SIG-M5 treated with dmso at 0.1 percent for 504 hours (cell line): ENCODE measurements around the gene ADPRHL1.
"Not testable (repeated sequence)": the region's sequence is repeated elsewhere in the genome, so short reads cannot be mapped to it uniquely, and the experiment has no call there.

Experiments
- DNase-seq: peaks from one replicate; lab custom pipeline; 2025; ENCODE audit not compliant: unreplicated experiment; lab: John Stamatoyannopoulos, UW

ADPRHL1 gene

GRCh38 chr13:113479179-113479578, 25.9 kb upstream of the ADPRHL1 start:
- DNase-seq = no peak

GRCh38 chr13:113477724-113478123, 24.4 kb upstream of the ADPRHL1 start:
- no peak for DNase-seq

DNA sequence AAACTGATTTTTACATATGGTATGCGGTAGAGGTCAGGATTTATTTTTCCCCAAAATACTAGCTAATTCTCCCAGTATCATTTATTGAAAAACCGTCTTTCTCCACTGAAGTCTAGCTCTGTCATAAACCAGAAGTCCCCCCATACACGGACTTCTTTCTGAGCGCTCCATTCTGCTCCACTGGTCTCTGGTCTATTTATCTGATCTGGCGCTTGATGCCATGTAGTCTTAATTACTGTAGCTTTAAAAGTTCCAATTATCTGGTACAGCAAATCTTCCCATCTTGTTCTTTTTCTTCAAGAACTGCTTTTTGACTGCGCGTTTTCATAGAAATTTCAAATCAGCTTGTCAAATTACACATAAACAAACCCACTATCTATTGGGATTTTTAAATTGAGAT, 23.5 kb upstream of the ADPRHL1 start:
- no peak for DNase-seq

GRCh38 chr13:113475911-113476310, 22.6 kb upstream of the ADPRHL1 start:
- no peak for DNase-seq

GRCh38 chr13:113475280-113475679, 22.0 kb upstream of the ADPRHL1 start:
- no peak for DNase-seq

DNA sequence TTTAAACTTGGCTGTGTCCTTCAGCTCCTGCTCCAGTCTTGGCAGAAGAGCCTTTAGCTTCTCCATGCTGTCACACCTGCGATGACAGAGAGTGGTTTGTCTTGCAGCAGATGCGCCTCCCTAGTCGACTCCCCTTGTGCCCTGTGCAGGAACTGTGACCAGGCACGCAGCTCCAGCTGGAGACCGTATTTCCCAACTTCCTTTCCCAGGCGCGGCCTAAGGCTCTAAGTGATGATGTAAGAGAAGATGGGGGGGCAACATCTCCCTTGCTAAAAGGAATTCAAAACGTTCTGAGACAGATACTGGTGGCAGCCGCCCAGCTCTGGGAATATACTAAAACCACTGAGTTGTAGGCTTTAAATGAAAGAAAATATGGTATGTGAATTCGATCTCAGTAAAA, 20.9 kb upstream of the ADPRHL1 start:
- DNase-seq = peak; percentile 95

DNA sequence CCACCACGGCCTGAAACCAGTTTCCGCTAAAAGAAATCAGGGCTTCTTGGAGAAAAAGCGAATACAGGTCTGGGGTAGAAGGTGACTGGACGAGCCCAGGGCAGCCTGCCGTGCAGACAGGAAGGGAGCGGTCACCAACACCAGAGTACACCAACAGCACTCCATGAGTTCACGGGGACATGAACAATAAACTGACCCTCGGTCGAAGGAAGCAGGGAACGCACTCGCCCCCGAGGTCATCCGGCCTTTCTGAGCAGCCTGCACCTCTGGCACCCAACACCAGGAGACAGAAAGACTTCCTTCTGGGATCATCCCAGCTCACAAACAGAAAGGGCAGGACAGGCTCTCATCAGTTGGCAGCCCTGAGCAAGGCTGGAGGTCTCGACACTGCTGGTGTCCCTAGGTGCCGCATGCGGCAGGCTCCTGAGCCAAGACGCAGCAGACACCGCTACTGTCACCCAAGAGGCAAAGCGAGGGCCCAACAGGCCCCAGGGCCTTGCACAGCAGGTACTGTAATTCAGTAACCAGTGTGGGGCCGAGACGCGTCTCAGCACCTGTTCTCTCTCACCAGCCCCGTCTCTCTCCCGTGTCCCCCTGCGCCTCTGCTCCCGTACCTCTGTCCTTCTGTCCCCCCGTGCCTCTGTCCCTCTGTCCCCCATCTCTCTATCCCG, 19.2 kb upstream of the ADPRHL1 start:
- DNase-seq = no peak

GRCh38 chr13:113471844-113472243, 18.6 kb upstream of the ADPRHL1 start:
- DNase-seq = no peak

DNA sequence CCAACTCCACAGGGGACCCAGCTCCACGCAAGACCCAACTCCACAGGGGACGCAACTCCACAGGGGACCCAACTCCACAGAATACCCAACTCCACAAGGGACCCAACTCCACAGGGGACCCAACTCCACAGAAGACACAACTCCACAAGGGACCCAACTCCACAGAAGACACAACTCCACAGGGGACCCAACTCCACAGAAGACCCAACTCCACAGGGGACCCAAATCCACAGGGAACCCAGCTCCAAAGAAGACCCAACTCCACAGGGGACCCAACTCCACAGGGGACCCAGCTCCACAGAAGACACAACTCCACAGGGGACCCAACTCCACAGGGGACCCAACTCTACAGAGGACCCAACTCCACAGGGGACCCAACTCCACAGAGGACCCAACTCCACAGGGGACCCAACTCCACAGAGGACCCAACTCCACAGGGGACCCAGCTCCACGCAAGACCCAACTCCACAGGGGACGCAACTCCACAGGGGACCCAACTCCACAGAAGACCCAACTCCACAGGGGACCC, 17.4 kb upstream of the ADPRHL1 start:
- DNase-seq = not testable (repeated sequence)

DNA sequence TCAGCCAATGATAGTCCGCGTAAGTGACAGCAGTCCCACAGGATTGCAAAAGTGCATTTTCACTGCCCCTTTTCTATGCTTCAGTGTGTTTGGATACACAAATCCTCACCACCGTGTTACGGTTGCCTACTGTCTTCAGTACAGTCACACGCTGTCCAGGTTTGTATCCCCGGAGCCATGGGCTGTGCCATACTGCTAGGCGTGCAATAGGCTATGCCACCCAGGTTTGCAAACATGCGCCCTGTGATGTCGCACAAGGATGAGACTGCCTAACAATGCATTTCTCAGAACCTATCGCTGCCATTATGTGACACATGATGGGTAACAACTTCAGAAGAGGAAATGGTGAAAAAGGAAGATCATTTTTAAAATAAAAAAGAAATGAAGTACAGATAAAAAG, 16.8 kb upstream of the ADPRHL1 start:
- DNase-seq = no peak

- DNase-seq = no peak
Measured at GRCh38 chr13:113469582-113469981, 16.3 kb upstream of the ADPRHL1 start.

- no peak for DNase-seq
Measured at GRCh38 chr13:113468472-113469201, 15.3 kb upstream of the ADPRHL1 start.

DNA sequence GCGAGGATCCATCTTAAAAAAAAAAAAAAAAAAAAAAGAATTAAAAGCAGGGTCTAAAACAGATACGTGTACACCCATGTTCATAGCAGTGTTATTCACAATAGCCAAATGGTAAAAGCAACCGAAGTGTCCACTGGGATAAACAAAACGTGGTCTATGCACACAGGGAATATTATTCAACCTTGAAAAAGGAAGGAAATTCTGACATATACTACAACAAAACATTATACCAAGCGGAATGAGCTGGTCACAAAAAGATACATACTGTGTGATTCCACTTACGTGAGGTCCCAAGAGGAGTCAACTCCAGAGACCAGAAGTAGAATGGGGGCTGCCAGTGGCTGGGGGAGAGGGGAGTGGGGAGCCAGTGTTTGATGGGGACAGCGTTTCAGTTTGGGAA, 14.7 kb upstream of the ADPRHL1 start:
- DNase-seq = no peak

DNA sequence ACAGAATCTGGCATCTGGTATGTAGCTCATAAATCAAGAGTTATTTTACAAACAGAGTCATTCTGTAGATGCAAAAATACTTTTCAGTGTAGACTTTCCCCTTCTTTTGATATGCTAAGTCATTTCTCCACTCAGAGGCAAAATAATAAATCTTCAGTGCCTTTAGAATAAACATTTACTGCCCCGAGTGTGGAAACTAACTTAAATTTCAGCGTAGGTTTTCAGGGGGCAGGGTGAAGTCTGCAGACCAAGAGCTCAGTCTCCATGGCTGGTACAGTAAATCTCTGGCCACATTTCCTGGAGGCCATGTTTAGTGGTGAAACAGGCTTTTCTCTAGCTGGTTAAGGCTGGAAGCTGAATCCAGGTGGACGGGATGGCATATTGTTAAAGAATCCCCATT, 13.1 kb upstream of the ADPRHL1 start:
- DNase-seq = no peak

GRCh38 chr13:113465300-113465699, 12.0 kb upstream of the ADPRHL1 start:
- DNase-seq = no peak

DNA sequence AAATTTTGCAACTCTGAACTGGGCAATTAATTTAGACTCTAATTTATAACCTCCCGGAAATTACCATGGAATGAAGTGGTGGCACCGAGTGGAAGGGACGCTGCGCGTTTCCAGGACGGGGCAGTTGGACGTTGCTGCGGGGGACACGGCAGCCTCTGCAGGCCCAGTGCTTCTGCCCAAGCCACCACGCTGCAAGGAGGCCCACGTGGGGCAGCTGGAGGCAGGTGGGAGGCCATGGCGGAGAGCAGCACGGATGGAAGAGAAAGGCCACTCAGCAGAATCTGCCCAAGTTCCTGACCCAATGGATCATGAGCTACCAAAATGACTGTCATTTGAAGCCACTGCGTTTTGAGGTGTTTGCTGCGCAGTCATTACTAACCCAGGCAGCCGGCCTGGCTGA, 11.2 kb upstream of the ADPRHL1 start:
- DNase-seq = no peak

DNA sequence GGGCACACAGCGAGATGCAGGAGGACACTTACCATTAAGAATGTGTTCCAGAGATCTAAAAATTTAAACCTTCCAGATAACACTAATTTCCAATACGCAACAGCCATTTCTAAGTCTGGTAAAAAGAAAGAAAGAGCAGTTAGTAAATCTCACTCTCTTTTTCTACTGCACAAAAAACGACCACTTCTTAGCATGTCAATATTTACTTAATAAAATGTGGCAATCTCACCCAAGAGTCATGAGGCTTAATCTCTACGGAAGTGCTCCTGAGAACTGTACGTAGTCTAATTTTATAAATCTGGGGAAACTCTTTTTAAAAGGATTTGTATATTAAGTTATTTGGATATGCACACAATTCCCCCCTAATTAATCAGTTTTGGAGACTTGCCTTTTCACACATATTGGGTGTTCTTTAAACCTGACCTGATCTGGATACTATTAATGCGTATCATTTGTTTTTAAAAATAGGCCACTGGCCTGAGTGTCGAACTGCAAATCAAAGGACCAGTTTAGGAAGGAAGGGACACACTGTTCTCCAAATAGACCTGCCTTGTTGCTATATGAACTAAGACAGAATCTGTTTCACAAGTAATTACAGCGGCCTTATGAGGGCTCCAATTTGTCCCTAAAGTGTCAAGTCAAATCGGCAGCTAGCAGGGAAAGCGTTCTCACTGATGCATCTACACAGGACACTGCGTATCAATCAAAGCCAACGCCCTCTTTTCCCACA, 7.9 kb upstream of the ADPRHL1 start:
- DNase-seq = no peak

DNA sequence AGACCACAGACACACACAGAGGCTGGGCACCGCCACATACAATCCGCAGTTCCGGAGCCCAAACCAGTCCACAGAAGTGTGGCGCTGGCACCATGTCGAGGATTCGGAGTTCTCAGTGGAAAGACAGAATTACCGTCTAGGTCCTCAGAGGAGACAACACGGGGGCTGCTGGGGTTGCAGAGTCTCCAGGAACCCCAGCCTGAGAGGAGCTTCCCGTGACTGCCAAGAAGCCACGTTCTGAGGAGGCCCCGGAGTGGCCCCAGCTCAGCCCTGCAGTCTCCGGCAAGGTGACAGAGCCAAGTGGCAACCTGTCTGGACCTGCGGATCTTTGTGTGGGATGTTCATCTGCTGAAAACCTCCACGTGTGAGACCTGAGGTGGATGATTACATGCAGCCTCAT, 7.3 kb upstream of the ADPRHL1 start:
- no peak for DNase-seq

DNA sequence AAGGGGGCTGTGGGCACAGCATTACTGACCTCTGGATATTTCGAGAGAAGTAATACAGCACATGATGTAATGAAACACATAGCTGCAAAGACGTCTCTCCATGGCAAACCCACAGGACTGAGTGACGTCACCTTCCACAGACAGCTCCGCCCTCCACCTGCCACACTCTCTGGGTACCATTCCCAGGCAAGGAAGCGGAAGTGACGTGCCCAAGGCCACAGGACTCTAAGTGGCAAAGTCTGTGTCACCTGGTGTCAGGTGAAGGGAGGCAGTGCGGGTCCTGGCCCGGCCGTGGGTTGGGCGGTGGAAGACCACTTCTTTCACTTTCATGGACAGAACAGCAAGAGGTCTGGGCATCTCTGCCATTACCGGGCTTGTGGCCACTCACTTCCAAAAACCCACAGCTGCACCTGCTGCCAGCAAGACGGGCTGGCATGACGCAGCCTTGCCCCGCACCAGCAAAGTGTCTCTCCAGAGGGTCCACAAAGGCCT, 6.8 kb upstream of the ADPRHL1 start:
- DNase-seq = no peak

GRCh38 chr13:113458253-113459065, 5.2 kb upstream of the ADPRHL1 start:
- DNase-seq = no peak

DNA sequence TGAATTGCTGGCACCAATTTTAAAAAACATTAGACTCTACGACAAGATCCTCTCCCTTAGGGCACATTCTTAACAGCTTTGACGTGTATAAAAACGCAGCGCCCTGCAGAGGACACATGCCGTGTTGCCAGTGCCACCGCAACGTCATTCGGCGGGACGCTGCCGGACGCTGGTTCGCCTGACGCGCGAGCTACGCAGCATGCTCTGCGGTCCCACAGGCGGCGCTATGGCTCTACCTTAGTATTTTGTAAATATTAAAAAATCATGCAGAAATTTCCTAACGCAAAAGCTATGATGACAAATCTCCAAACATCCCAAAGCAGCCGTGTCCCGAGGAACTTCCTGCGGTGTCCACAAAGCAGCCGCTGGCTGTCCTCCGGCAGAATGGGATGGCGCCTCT, 4.2 kb upstream of the ADPRHL1 start:
- DNase-seq = no peak
